ENCODE data around the gene AKNAD1.
"Not testable (repeated sequence)": the region's sequence is repeated elsewhere in the genome, so short reads cannot be mapped to it uniquely, and the experiment has no call there.

AKNAD1 gene

GRCh38 chr1:108829498-108829916 is 27.4 kb downstream of the AKNAD1 start:
- DNase-seq = peak; percentile 14 to 47

GRCh38 chr1:108828074-108828961 is 28.6 kb downstream of the AKNAD1 start:
- peak; percentile 27 to 73 for DNase-seq

GRCh38 chr1:108826081-108826635 is 30.7 kb downstream of the AKNAD1 start:
- no peak for DNase-seq

- no peak for DNase-seq
Measured at GRCh38 chr1:108824051-108824450, 32.8 kb downstream of the AKNAD1 start.

- no peak for DNase-seq
Measured at GRCh38 chr1:108823632-108824031, 33.3 kb downstream of the AKNAD1 start.

- DNase-seq = no peak
Measured at GRCh38 chr1:108819878-108820277, 37.0 kb downstream of the AKNAD1 start.

- no peak for DNase-seq
Measured at GRCh38 chr1:108817811-108818210, 39.1 kb downstream of the AKNAD1 start.

- DNase-seq = no peak
Measured at GRCh38 chr1:108817016-108817415, 39.9 kb downstream of the AKNAD1 start.

GRCh38 chr1:108816049-108816893 is 40.6 kb downstream of the AKNAD1 start:
- peak; percentile 19 to 79 for DNase-seq

- no peak for DNase-seq
Measured at GRCh38 chr1:108815566-108815965, 41.3 kb downstream of the AKNAD1 start.

GRCh38 chr1:108814343-108815125 is 42.4 kb downstream of the AKNAD1 start:
- DNase-seq = no peak

GRCh38 chr1:108813326-108813725 is 43.6 kb downstream of the AKNAD1 start:
- DNase-seq = no peak

GRCh38 chr1:108811611-108812010 is 45.3 kb downstream of the AKNAD1 start:
- no peak for DNase-seq

- no peak for DNase-seq
Measured at GRCh38 chr1:108808438-108808837, 48.5 kb downstream of the AKNAD1 start.

GRCh38 chr1:108803548-108803947 is 53.3 kb downstream of the AKNAD1 start:
- no peak for DNase-seq

GRCh38 chr1:108801101-108801500 is 55.8 kb downstream of the AKNAD1 start:
- DNase-seq = no peak

GRCh38 chr1:108799001-108799400 is 57.9 kb downstream of the AKNAD1 start:
- no peak for DNase-seq

GRCh38 chr1:108792420-108792819 is 64.5 kb downstream of the AKNAD1 start:
- DNase-seq = no peak

- no peak for DNase-seq
Measured at GRCh38 chr1:108791790-108792189, 65.1 kb downstream of the AKNAD1 start.

- no peak for DNase-seq
Measured at GRCh38 chr1:108785880-108786279, 71.0 kb downstream of the AKNAD1 start.

GRCh38 chr1:108785264-108785663 is 71.6 kb downstream of the AKNAD1 start:
- DNase-seq = no peak

GRCh38 chr1:108781575-108781944 is 75.3 kb downstream of the AKNAD1 start:
- DNase-seq = not testable (repeated sequence)
